OCI-LY7 (cell line): ENCODE data around the gene ALOX5AP.

Experiments
- EZH2phosphoT487 ChIP-seq: fragments of 200-600 bp; sonication (generic); IDR thresholded peaks from 2 replicates; pipeline ENCODE4 v1.6.1; 2018; ENCODE audit warnings: low read depth, borderline replicate concordance, mild to moderate bottlenecking, mixed run types, antibody characterized with exemption, low read length, moderate library complexity, mixed read lengths
- TF ChIP-seq, protein P1 (sequence below): fragments of 200-600 bp; sonication (generic); conservative IDR thresholded peaks from 2 replicates; pipeline ENCODE4 v1.5.1; 2014; ENCODE audit warnings: mild to moderate bottlenecking, antibody characterized with exemption, low read length, moderate library complexity, mixed read lengths

DNA sequence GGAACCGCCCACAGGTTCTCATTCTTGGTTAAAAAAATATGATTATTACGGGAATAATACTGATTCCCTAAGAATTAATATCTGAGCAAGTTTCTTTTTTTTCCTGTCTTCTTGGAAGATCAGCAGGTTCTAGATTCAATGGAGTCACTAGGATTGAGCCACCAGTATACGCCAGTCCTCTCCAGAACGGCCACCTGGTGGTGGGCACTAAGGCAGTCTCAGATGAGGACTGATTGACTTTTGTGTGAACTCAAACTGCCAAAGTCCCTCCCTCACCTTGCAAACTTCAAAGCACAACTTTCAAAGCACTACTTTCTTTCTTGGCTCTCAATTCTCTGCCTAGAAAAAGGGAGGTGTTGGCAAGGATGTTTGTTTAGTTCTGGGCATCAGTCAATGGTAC is 33.3 kb upstream of the ALOX5AP start:
- TF ChIP-seq, protein P1, sequence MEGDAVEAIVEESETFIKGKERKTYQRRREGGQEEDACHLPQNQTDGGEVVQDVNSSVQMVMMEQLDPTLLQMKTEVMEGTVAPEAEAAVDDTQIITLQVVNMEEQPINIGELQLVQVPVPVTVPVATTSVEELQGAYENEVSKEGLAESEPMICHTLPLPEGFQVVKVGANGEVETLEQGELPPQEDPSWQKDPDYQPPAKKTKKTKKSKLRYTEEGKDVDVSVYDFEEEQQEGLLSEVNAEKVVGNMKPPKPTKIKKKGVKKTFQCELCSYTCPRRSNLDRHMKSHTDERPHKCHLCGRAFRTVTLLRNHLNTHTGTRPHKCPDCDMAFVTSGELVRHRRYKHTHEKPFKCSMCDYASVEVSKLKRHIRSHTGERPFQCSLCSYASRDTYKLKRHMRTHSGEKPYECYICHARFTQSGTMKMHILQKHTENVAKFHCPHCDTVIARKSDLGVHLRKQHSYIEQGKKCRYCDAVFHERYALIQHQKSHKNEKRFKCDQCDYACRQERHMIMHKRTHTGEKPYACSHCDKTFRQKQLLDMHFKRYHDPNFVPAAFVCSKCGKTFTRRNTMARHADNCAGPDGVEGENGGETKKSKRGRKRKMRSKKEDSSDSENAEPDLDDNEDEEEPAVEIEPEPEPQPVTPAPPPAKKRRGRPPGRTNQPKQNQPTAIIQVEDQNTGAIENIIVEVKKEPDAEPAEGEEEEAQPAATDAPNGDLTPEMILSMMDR: 0 out of 2 replicates have a peak, but pooled peaks have one; percentile 27
- TF ChIP-seq EZH2phosphoT487: no peak
